Measurements from ENCODE around the gene RTEL1.

The RTEL1 gene

GRCh38 chr20:63690003-63690897 lies 32.1 kb downstream of the RTEL1 start:
- DNase-seq: no peak

- no peak for DNase-seq
These were observed 33.0 kb downstream of the RTEL1 start for GRCh38 chr20:63690898-63691710.

- no peak for DNase-seq
These were observed 33.8 kb downstream of the RTEL1 start for GRCh38 chr20:63691711-63692435.

- no peak for DNase-seq
These were observed 34.4 kb downstream of the RTEL1 start for GRCh38 chr20:63692436-63693082.

- no peak for DNase-seq
These were observed 35.1 kb downstream of the RTEL1 start for GRCh38 chr20:63693083-63693732.

GRCh38 chr20:63693733-63694583 lies 35.8 kb downstream of the RTEL1 start:
- DNase-seq: no peak

- no peak for DNase-seq
These were observed 36.7 kb downstream of the RTEL1 start for GRCh38 chr20:63694584-63695423.

GRCh38 chr20:63695424-63696305 lies 37.6 kb downstream of the RTEL1 start:
- DNase-seq: no peak

GRCh38 chr20:63696306-63696627 lies 38.2 kb downstream of the RTEL1 start:
- DNase-seq: peak in 1 of 2 donors; percentile 42

- no peak for DNase-seq
These were observed 38.7 kb downstream of the RTEL1 start, which contains the start of gene TNFRSF6B for GRCh38 chr20:63696628-63697356. Gene TNFRSF6B (plus strand): TSS chr20:63696652. CDS start chr20:63696768, 116 bp downstream.

- DNase-seq: no peak
These were observed 39.3 kb downstream of the RTEL1 start for GRCh38 chr20:63697357-63697867.

GRCh38 chr20:63697868-63698545 lies 39.9 kb downstream of the RTEL1 start:
- DNase-seq: no peak

- DNase-seq: no peak
These were observed 40.8 kb downstream of the RTEL1 start for GRCh38 chr20:63698739-63699465.

- DNase-seq: no peak
These were observed 41.5 kb downstream of the RTEL1 start for GRCh38 chr20:63699466-63700198.

GRCh38 chr20:63700199-63701050 lies 42.3 kb downstream of the RTEL1 start:
- DNase-seq: no peak
